T-cell (primary cell): ENCODE data around the gene ARHGAP15. TPM values are rescaled to one million over a fixed set of nuclear protein-coding genes. Genes with fewer than 3 reads are reported as not detected.

Source experiments
- ATAC-seq, 4 experiments: fragments of 200-7000 bp in 3 of 4; fragments of 150-1000 bp in 1 of 4; cut with Tn5 transposase; replicated peaks in 1 of 4; 1 replicate in 3 of 4; 2 replicates in 1 of 4; pipeline ENCODE4 v1.10.0; 2021; ENCODE audit warnings: moderate library complexity in 3 of 4, mild to moderate bottlenecking in 2 of 4, moderate number of reproducible peaks in 1 of 4
- CTCF ChIA-PET, 2 donors: fragments of 300-600 bp; sonication (Branson Sonifier 250); formaldehyde crosslinking; loops; one replicate each; lab custom pipeline; 2022; ENCODE audit warnings: antibody characterized with exemption in 2 of 2; lab: Charles Lee
- POLR2A ChIA-PET, 2 donors: fragments of 300-600 bp; sonication (Branson Sonifier 250); formaldehyde crosslinking; loops; one replicate each; lab custom pipeline; 2022; ENCODE audit warnings: antibody characterized with exemption in 2 of 2; lab: Charles Lee
- DNase-seq, 35 experiments: peaks; one replicate each; pipeline versions ENCODE4 v3.0.0 to v3.0.0-alpha.2; 2013 to 2023
- H3K27ac ChIP-seq: one replicate; pipeline ENCODE4 v1.5.1; 2013; ENCODE audit warnings: low read length
- H3K27me3 ChIP-seq, 2 experiments: replicated peaks in 1 of 2; 1 replicate in 1 of 2; 2 replicates in 1 of 2; pipeline versions ENCODE4 v1.6.1 to v1.7.0; 2013; ENCODE audit warnings: low read length in 1 of 2, mixed read lengths in 1 of 2; ENCODE audit not compliant: control insufficient read depth in 2 of 2, insufficient read depth in 2 of 2; ENCODE audit errors: extremely low read depth in 1 of 2
- H3K36me3 ChIP-seq, 2 donors: 1 replicate in 1 of 2; 2 replicates in 1 of 2; pipeline versions ENCODE4 v1.6.1 to v1.7.0; 2013; ENCODE audit warnings: low read length in 1 of 2; ENCODE audit not compliant: control insufficient read depth in 2 of 2, insufficient read depth in 1 of 2; ENCODE audit errors: extremely low read depth in 1 of 2
- H3K4me1 ChIP-seq, 2 experiments: 1 replicate in 1 of 2; 2 replicates in 1 of 2; pipeline versions ENCODE4 v1.6.1 to v1.7.0; 2013; ENCODE audit warnings: low read length in 2 of 2, mixed read lengths in 1 of 2; ENCODE audit not compliant: insufficient read depth in 2 of 2, control insufficient read depth in 1 of 2; ENCODE audit errors: extremely low read depth in 1 of 2
- H3K4me3 ChIP-seq, 2 donors: 1 replicate in 1 of 2; 2 replicates in 1 of 2; pipeline versions ENCODE4 v1.5.1 to v1.7.0; 2013; ENCODE audit warnings: mild to moderate bottlenecking in 2 of 2, low read length in 1 of 2, moderate library complexity in 1 of 2; ENCODE audit not compliant: control insufficient read depth in 1 of 2; ENCODE audit errors: extremely low read depth in 1 of 2
- H3K9me3 ChIP-seq: 2 replicates; pipeline ENCODE4 v1.7.0; 2013
- H3K27ac Mint-ChIP-seq, 2 donors: one replicate each; pipeline ENCODE4 v1.8.0; 2020 to 2021; ENCODE audit warnings: mild to moderate bottlenecking in 2 of 2, mixed read lengths in 2 of 2
- H3K27me3 Mint-ChIP-seq, 2 donors: one replicate each; pipeline ENCODE4 v1.8.0; 2021 to 2022; ENCODE audit warnings: mixed read lengths in 2 of 2
- H3K36me3 Mint-ChIP-seq: one replicate; pipeline ENCODE4 v1.8.0; 2021; ENCODE audit warnings: mixed read lengths
- H3K4me1 Mint-ChIP-seq, 3 donors: one replicate each; pipeline ENCODE4 v1.8.0; 2020 to 2022; ENCODE audit warnings: mixed read lengths in 3 of 3, mild to moderate bottlenecking in 1 of 3
- H3K4me3 Mint-ChIP-seq, 3 donors: one replicate each; pipeline ENCODE4 v1.8.0; 2020 to 2022; ENCODE audit warnings: mild to moderate bottlenecking in 3 of 3, mixed read lengths in 3 of 3, moderate library complexity in 3 of 3
- H3K9me3 Mint-ChIP-seq, 3 donors: one replicate each; pipeline ENCODE4 v1.8.0; 2020 to 2022; ENCODE audit warnings: mixed read lengths in 3 of 3
- WGBS: methylation state at CpG from one replicate; pipeline ENCODE4 v1.1.5; 2013; ENCODE audit warnings: missing lambda C conversion rate; ENCODE audit not compliant: insufficient coverage; 5-methylcytosine and 5-hydroxymethylcytosine counted together
- total RNA-seq, 35 experiments: library from RNA in 6 of 35; stranded (reverse) in 6 of 35; fragments of 120-200 nt in 1 of 35; gene quantifications; one replicate each; pipeline versions ENCODE4 v1.2.1 to v1.2.4 and lab custom pipeline; 2013 to 2026

The ARHGAP15 gene
- total RNA-seq, 5 donors from 2014 or later (not counting 1 experiment from before 2014, with no cell fraction given), result 154 to 271 (median 188) TPM

GRCh38 chr2:143473820-143474219, 344.6 kb downstream of the ARHGAP15 start:
- Histone ChIP-seq H3K4me1 (peaks cover 3 to 4% of the 10 kb centered on the region in 2 experiments), H3K27ac (no peak overlapping the region), H3K27me3 (no peaks in the 10 kb centered on the region), H3K4me3 (no peak overlapping the region), H3K36me3 (peaks cover 0 to 22% of the 10 kb centered on the region in 2 donors), H3K9me3 (no peaks in the 10 kb centered on the region)
- Mint-ChIP-seq H3K36me3 (peaks cover 40% of the 10 kb centered on the region), H3K4me1 (peaks cover 34 to 55% (median 44%) of the 10 kb centered on the region in 3 donors), H3K27ac (no peak overlapping the region), H3K4me3 (no peak overlapping the region), H3K27me3 (no peaks in the 10 kb centered on the region), H3K9me3 (no peaks in the 10 kb centered on the region)
- no peak for ATAC-seq
- WGBS, result 93% methylated on average over 3 of the region's 3 CpGs
- CTCF ChIA-PET, result no interaction called here
- DNase-seq, result no peak
- POLR2A ChIA-PET, result interaction anchor here in 1 of 2 donors (1.0 kb wide), 1 partner anchor 16 kb away, joined by 3 read pairs; no protein-coding TSS in a partner anchor

GRCh38 chr2:143474586-143474985, 345.4 kb downstream of the ARHGAP15 start:
- Mint-ChIP-seq H3K27ac (no peak overlapping the region), H3K4me3 (no peak overlapping the region)

DNA sequence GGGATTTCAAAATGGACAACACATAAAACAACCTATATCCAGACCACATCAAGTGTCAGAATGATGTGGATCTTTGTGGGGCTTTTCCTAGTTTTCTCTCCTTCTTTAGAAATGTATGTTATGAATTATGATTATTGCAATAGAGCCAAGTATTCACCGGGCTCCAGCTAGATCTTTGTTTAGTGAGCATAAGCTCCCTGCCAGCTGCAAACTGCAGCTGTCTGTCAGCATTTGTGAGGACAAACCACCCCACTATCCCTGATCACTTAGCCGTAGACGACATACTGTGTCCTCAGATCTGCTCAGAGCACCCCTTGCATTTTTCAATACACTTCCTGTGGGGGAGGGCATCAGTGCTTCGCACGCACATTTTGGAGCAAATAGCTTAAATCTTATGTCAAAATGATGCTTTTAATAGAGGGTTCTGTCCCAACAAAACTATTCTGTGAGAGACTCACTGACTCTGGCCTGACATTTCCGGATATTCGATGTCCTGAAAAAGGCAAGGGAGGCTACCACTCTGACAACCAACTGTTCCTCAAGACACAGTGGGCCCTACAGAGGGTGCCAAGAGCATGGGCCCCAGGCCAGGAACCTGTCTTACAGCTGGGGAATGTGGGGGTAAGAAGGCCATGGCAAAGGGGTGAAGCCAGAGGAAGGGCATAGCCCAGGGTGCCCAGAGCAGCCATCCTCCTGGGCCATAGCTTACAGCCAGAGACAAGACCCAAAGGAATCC, 346.0 kb downstream of the ARHGAP15 start:
- peaks cover 3 to 4% of the 10 kb centered on the region in 2 experiments for H3K4me1 ChIP-seq
- peaks cover 0 to 22% of the 10 kb centered on the region in 2 donors for H3K36me3 ChIP-seq
- peaks cover 35 to 62% (median 52%) of the 10 kb centered on the region in 3 donors for H3K4me1 Mint-ChIP-seq
- 100% methylated on average over 2 of the region's 7 CpGs for WGBS
- ChIA-PET POLR2A (no interaction called here), CTCF (no interaction called here)
- DNase-seq, result no peak
- H3K27ac ChIP-seq, result no peak overlapping the region
- H3K27ac Mint-ChIP-seq, result peak overlapping the region; percentile 32 to 44
- H3K9me3 ChIP-seq, result no peaks in the 10 kb centered on the region
- ATAC-seq, result peak in 1 of 4 experiments; percentile 14
- H3K9me3 Mint-ChIP-seq, result no peaks in the 10 kb centered on the region
- H3K36me3 Mint-ChIP-seq, result peaks cover 43% of the 10 kb centered on the region
- H3K27me3 ChIP-seq, result no peaks in the 10 kb centered on the region
- H3K4me3 Mint-ChIP-seq, result no peak overlapping the region
- H3K27me3 Mint-ChIP-seq, result no peaks in the 10 kb centered on the region
- no peak overlapping the region for H3K4me3 ChIP-seq

More at GRCh38 chr2:143474586-143474985, 345.4 kb downstream of the ARHGAP15 start:
- 100% methylated on average over 2 of the region's 4 CpGs for WGBS
- Mint-ChIP-seq H3K9me3 (no peaks in the 10 kb centered on the region), H3K27me3 (no peaks in the 10 kb centered on the region), H3K36me3 (peaks cover 43% of the 10 kb centered on the region), H3K4me1 (peaks cover 34 to 58% (median 50%) of the 10 kb centered on the region in 3 donors)
- Histone ChIP-seq H3K4me3 (no peak overlapping the region), H3K9me3 (no peaks in the 10 kb centered on the region), H3K27ac (no peak overlapping the region), H3K27me3 (no peaks in the 10 kb centered on the region), H3K4me1 (peaks cover 3 to 4% of the 10 kb centered on the region in 2 experiments), H3K36me3 (peaks cover 0 to 22% of the 10 kb centered on the region in 2 donors)
- ATAC-seq (no peak), DNase-seq (no peak)
- POLR2A ChIA-PET, result interaction anchor here in 1 of 2 donors (0.6 kb wide), 1 partner anchor 22 kb away, joined by 4 read pairs; no protein-coding TSS in a partner anchor
- CTCF ChIA-PET, result no interaction called here

DNA sequence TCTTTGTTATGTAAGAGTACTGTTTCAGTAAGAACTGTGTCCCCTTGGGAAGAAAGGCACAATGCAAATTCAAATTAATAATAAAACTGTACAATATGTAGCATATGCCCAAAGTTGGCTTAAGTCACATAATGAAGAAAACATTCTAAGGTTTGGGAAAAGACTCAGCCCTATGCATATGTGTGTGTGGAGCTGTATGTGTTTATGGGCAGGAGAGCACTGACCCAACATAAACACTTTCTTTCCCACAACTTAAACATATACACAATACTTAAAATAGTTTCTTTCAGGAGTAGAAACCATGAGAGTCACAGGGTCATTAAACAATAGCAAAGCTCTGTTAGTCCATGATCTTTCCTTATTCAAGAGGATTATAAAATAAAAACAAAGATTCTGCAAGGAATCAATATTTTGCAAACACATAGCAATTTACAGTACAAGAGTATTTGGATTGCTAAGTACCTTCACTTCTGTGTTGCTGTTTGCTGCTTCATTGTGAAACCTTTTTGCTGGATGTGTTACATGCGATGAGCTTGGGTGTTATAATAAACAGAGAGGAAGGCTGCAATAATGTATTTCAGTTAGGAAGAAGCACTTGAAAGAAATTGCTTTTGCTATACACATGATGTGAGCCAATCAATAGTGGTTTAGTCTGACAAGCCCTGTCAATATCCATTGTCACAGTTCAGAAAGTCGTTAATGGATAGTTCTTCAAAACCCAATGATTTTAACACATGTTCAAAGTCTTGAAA, 347.3 kb downstream of the ARHGAP15 start:
- no CpG with 5 or more reads among the region's 2 CpGs for WGBS
- Histone ChIP-seq H3K27me3 (no peaks in the 10 kb centered on the region), H3K4me1 (peaks cover 3 to 4% of the 10 kb centered on the region in 2 experiments), H3K27ac (no peak overlapping the region), H3K36me3 (peaks cover 0 to 21% of the 10 kb centered on the region in 2 donors), H3K4me3 (no peak overlapping the region), H3K9me3 (no peaks in the 10 kb centered on the region)
- POLR2A ChIA-PET, result no interaction called here
- Mint-ChIP-seq H3K4me3 (no peak overlapping the region), H3K36me3 (peaks cover 38% of the 10 kb centered on the region), H3K4me1 (peaks cover 38 to 66% (median 61%) of the 10 kb centered on the region in 3 donors), H3K27me3 (no peaks in the 10 kb centered on the region), H3K27ac (no peak overlapping the region), H3K9me3 (no peaks in the 10 kb centered on the region)
- ATAC-seq (no peak), DNase-seq (no peak)
- CTCF ChIA-PET, result interaction anchor here in 1 of 2 donors (0.6 kb wide), 1 partner anchor 192 kb away, joined by 3 read pairs; no protein-coding TSS in a partner anchor

DNA sequence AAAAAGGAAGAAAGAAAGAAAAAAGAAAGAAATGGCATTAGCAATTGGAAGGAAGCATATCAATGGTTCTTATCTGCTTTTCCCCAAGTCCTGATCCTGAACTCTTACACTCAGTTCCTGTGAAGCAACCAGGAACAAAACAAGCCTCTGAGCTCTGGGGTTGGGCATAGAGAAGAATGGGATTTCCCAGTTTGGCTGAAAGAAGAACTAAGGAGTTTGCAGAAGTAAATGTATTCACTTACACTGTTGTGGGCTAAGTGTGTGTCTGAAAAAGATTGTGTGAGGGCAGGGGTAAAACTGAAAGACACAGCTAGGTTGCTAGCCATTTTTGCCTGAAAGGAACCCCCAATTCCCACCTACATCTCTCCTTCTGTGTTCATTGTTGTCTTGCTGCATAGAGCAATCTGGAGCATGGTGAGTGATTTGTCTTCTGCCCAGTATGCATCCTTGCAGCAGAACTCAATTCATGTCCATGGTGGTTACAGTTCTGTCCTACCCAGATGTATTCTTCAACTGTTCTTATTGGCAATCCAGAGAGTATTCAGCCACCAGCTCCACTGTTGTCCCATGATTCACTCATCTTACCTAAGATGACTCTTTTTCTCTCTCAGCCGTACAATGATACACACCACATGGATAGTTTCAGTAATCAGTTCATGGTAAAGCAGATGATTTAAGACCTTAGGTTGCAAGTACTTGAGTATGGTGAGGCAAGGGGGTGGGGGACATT, 348.7 kb downstream of the ARHGAP15 start:
- peaks cover 3 to 4% of the 10 kb centered on the region in 2 experiments for H3K4me1 ChIP-seq
- Mint-ChIP-seq H3K27me3 (no peaks in the 10 kb centered on the region), H3K27ac (peak overlapping the region in 1 of 2 donors; percentile 53), H3K4me3 (no peak overlapping the region), H3K9me3 (no peaks in the 10 kb centered on the region), H3K36me3 (peaks cover 33% of the 10 kb centered on the region), H3K4me1 (peaks cover 38 to 68% (median 64%) of the 10 kb centered on the region in 3 donors)
- DNase-seq (no peak), ATAC-seq (no peak)
- H3K9me3 ChIP-seq, result no peaks in the 10 kb centered on the region
- H3K36me3 ChIP-seq, result peaks cover 0 to 17% of the 10 kb centered on the region in 2 donors
- no peak overlapping the region for H3K4me3 ChIP-seq
- H3K27ac ChIP-seq, result no peak overlapping the region
- CTCF ChIA-PET, result no interaction called here
- no peaks in the 10 kb centered on the region for H3K27me3 ChIP-seq
- no CpG with 5 or more reads among the region's 1 CpG for WGBS
- POLR2A ChIA-PET, result interaction anchor here in 1 of 2 donors (0.7 kb wide), 1 partner anchor 31 kb away, joined by 3 read pairs; no protein-coding TSS in a partner anchor
